GM13977 (cell line): ENCODE data around the gene KLB.
"Not testable (repeated sequence)": the region's sequence is repeated elsewhere in the genome, so short reads cannot be mapped to it uniquely, and the experiment has no call there.

Experiments
- DNase-seq: peaks from one replicate; pipeline ENCODE4 v3.0.0; 2012; ENCODE audit warnings: low spot score
- CTCF ChIP-seq: IDR thresholded peaks from 2 replicates; pipeline ENCODE4 v1.5.1; 2012; ENCODE audit warnings: mild to moderate bottlenecking, control low read depth; ENCODE audit not compliant: insufficient read depth; ENCODE audit errors: extremely low read depth, missing control alignments
- in situ Hi-C: fragments of 300-500 bp; cut with MboI; formaldehyde crosslinking; loops from one replicate; pipeline ENCODE4 v1.12.0; 2022; ENCODE audit warnings: low sequenced_read_pairs, low pct_unique_long_range_greater_than_20kb, mixed read lengths, inconsistent platforms; ENCODE audit not compliant: unreplicated experiment

KLB gene

GRCh38 chr4:39452153-39452859 lies 45.6 kb downstream of the KLB start:
- no peak for DNase-seq
- in situ Hi-C loops, result loop anchor here (25.0 kb wide), 1 partner anchor 860 kb away; no protein-coding TSS in a partner anchor
- TF ChIP-seq CTCF, result no peak

GRCh38 chr4:39452860-39453587 lies 46.3 kb downstream of the KLB start:
- no peak for TF ChIP-seq CTCF
- DNase-seq, result no peak
- in situ Hi-C loops, result loop anchor here (25.0 kb wide), 1 partner anchor 859 kb away; no protein-coding TSS in a partner anchor

GRCh38 chr4:39453738-39454137 lies 47.0 kb downstream of the KLB start:
- no peak for DNase-seq
- TF ChIP-seq CTCF, result no peak
- in situ Hi-C loops, result loop anchor here (25.0 kb wide), 1 partner anchor 859 kb away; no protein-coding TSS in a partner anchor

- in situ Hi-C loops, result loop anchor here (25.0 kb wide), 1 partner anchor 857 kb away; no protein-coding TSS in a partner anchor
Measured at GRCh38 chr4:39455486-39455885, 48.8 kb downstream of the KLB start.

GRCh38 chr4:39456946-39457763 lies 50.4 kb downstream of the KLB start:
- in situ Hi-C loops, result loop anchor here (25.0 kb wide), 1 partner anchor 855 kb away; no protein-coding TSS in a partner anchor
- DNase-seq, result no peak
- TF ChIP-seq CTCF, result no peak

More at GRCh38 chr4:39455486-39455885, 48.8 kb downstream of the KLB start:
- no peak for TF ChIP-seq CTCF
- DNase-seq, result no peak

- DNase-seq, result not testable (repeated sequence)
- in situ Hi-C loops, result loop anchor here (25.0 kb wide), 1 partner anchor 854 kb away; no protein-coding TSS in a partner anchor
Measured at GRCh38 chr4:39458161-39458504, 51.4 kb downstream of the KLB start.
